ENCODE data around the gene PPARD. TPM values are rescaled to one million over a fixed set of nuclear protein-coding genes. Genes with fewer than 3 reads are reported as not detected.

Gene PPARD
- total and polyA plus RNA-seq, 2 donors (not counting 1 experiment from before 2014, with no cell fraction given): 14.8 to 16.3 TPM

GRCh38 chr6:35448191-35448590 lies 105.8 kb downstream of the PPARD start:
- no peak for DNase-seq (ENCODE audit: low read depth in 2 of 2)

GRCh38 chr6:35449287-35449881 lies 107.0 kb downstream of the PPARD start:
- no peak overlapping the region for H3K9ac ChIP-seq (ENCODE audit: insufficient read depth, low read length)
- no peaks in the 10 kb centered on the region for H3K9me3 ChIP-seq (ENCODE audit: control insufficient read depth, insufficient read depth, low read depth, low read length)
- peak; percentile 60 to 62 for TF ChIP-seq CTCF (conservative IDR thresholded peaks at IDR 0.05 in 1 of 2, IDR thresholded peaks at IDR 0.05 in 1 of 2; ENCODE audit: low read depth in 1 of 2, low read length in 2 of 2)
- TF ChIP-seq EZH2 (IDR thresholded peaks at IDR 0.05; ENCODE audit: low read length, missing control alignments): no peak
- peak; percentile 52 to 79 for DNase-seq (ENCODE audit: low read depth in 2 of 2)
- H3K4me2 ChIP-seq (ENCODE audit: extremely low read depth, insufficient read depth, low read length): no peak overlapping the region
- H3K4me1 ChIP-seq (ENCODE audit: control insufficient read depth, extremely low read depth, insufficient read depth, low read length): peaks cover 2% of the 10 kb centered on the region
- no peaks in the 10 kb centered on the region for H3K79me2 ChIP-seq (ENCODE audit: control insufficient read depth, insufficient read depth, low read length)
- no peaks in the 10 kb centered on the region for H3K36me3 ChIP-seq (ENCODE audit: control insufficient read depth, insufficient read depth, low read length)
- H2AFZ ChIP-seq (ENCODE audit: low read length): no peak overlapping the region
- H3K27me3 ChIP-seq (ENCODE audit: control insufficient read depth, insufficient read depth, low read length): no peaks in the 10 kb centered on the region
- no peaks in the 10 kb centered on the region for H4K20me1 ChIP-seq (ENCODE audit: control insufficient read depth, extremely low read depth, insufficient read depth, low read length)
- H3K4me3 ChIP-seq (replicated peaks in 1 of 4; ENCODE audit: control extremely low read depth in 1 of 4, insufficient read depth in 1 of 4, low read depth in 3 of 4, low read length in 4 of 4): no peak overlapping the region
- no peak overlapping the region for H3K27ac ChIP-seq (ENCODE audit: insufficient read depth, low read length)

More at GRCh38 chr6:35448191-35448590, 105.8 kb downstream of the PPARD start:
- no peak overlapping the region for H2AFZ ChIP-seq (ENCODE audit: low read length)
- no peaks in the 10 kb centered on the region for H3K9me3 ChIP-seq (ENCODE audit: control insufficient read depth, insufficient read depth, low read depth, low read length)
- no peak overlapping the region for H3K9ac ChIP-seq (ENCODE audit: insufficient read depth, low read length)
- peaks cover 2% of the 10 kb centered on the region for H3K4me1 ChIP-seq (ENCODE audit: control insufficient read depth, extremely low read depth, insufficient read depth, low read length)
- H3K4me3 ChIP-seq (replicated peaks in 1 of 4; ENCODE audit: control extremely low read depth in 1 of 4, insufficient read depth in 1 of 4, low read depth in 3 of 4, low read length in 4 of 4): no peak overlapping the region
- no peaks in the 10 kb centered on the region for H3K27me3 ChIP-seq (ENCODE audit: control insufficient read depth, insufficient read depth, low read length)
- no peaks in the 10 kb centered on the region for H4K20me1 ChIP-seq (ENCODE audit: control insufficient read depth, extremely low read depth, insufficient read depth, low read length)
- no peak for TF ChIP-seq CTCF (conservative IDR thresholded peaks at IDR 0.05 in 1 of 2, IDR thresholded peaks at IDR 0.05 in 1 of 2; ENCODE audit: low read depth in 1 of 2, low read length in 2 of 2)
- no peak for TF ChIP-seq EZH2 (IDR thresholded peaks at IDR 0.05; ENCODE audit: low read length, missing control alignments)
- H3K79me2 ChIP-seq (ENCODE audit: control insufficient read depth, insufficient read depth, low read length): no peaks in the 10 kb centered on the region
- no peak overlapping the region for H3K27ac ChIP-seq (ENCODE audit: insufficient read depth, low read length)
- no peak overlapping the region for H3K4me2 ChIP-seq (ENCODE audit: extremely low read depth, insufficient read depth, low read length)
- H3K36me3 ChIP-seq (ENCODE audit: control insufficient read depth, insufficient read depth, low read length): no peaks in the 10 kb centered on the region

- H3K27me3 ChIP-seq (ENCODE audit: control insufficient read depth, insufficient read depth, low read length): no peaks in the 10 kb centered on the region
- no peak for DNase-seq (ENCODE audit: low read depth in 2 of 2)
- peak overlapping the region; percentile 81 for H3K4me2 ChIP-seq (ENCODE audit: extremely low read depth, insufficient read depth, low read length)
- no peaks in the 10 kb centered on the region for H4K20me1 ChIP-seq (ENCODE audit: control insufficient read depth, extremely low read depth, insufficient read depth, low read length)
- H3K27ac ChIP-seq (ENCODE audit: insufficient read depth, low read length): no peak overlapping the region
- peaks cover 2% of the 10 kb centered on the region for H3K4me1 ChIP-seq (ENCODE audit: control insufficient read depth, extremely low read depth, insufficient read depth, low read length)
- no peaks in the 10 kb centered on the region for H3K79me2 ChIP-seq (ENCODE audit: control insufficient read depth, insufficient read depth, low read length)
- no peak overlapping the region for H3K9ac ChIP-seq (ENCODE audit: insufficient read depth, low read length)
- no peaks in the 10 kb centered on the region for H3K36me3 ChIP-seq (ENCODE audit: control insufficient read depth, insufficient read depth, low read length)
- peak overlapping the region in 3 of 4 experiments; percentile 41 to 69 (median 45) for H3K4me3 ChIP-seq (replicated peaks in 1 of 4; ENCODE audit: control extremely low read depth in 1 of 4, insufficient read depth in 1 of 4, low read depth in 3 of 4, low read length in 4 of 4)
- H2AFZ ChIP-seq (ENCODE audit: low read length): peak overlapping the region; percentile 68
- H3K9me3 ChIP-seq (ENCODE audit: control insufficient read depth, insufficient read depth, low read depth, low read length): no peaks in the 10 kb centered on the region
- no peak for TF ChIP-seq CTCF (conservative IDR thresholded peaks at IDR 0.05 in 1 of 2, IDR thresholded peaks at IDR 0.05 in 1 of 2; ENCODE audit: low read depth in 1 of 2, low read length in 2 of 2)
- TF ChIP-seq EZH2 (IDR thresholded peaks at IDR 0.05; ENCODE audit: low read length, missing control alignments): no peak
Observed at GRCh38 chr6:35451354-35452182, 109.2 kb downstream of the PPARD start.
